Measurements from ENCODE around the gene SERPINA1.

Gene SERPINA1

GRCh38 chr14:94382716-94383596, 5.4 kb downstream of the SERPINA1 start:
- no peak for DNase-seq (ENCODE audit: low read depth in 2 of 2)

DNA sequence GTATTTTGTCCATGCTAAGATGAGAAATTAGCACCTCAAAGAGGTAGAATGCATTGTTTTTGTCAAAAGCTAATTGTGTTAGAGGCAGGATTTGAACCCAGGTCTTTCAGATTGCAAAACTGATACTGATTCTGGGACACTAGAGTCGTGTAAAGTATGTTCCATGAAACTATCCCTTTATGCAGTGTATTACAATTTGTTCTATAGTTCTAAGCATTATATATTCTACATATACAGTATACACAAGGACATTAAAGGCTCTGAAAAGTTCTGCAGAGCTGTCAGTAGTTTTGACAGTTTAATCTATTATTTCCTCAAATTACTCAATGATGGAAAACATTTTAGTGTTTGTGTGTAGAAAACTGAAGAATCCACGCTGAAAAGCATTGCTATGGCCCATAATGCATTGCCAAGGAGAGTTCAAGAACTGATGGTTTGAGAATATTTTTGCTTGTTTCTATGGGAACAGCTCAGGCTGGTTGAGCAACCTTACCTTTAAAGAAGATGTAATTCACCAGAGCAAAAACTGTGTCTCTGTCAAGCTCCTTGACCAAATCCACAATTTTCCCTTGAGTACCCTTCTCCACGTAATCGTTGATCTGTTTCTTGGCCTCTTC, 6.2 kb downstream of the SERPINA1 start:
- DNase-seq (ENCODE audit: low read depth in 2 of 2) = no peak

GRCh38 chr14:94381149-94382030, 7.0 kb downstream of the SERPINA1 start:
- DNase-seq (ENCODE audit: low read depth in 2 of 2) = no peak

DNA sequence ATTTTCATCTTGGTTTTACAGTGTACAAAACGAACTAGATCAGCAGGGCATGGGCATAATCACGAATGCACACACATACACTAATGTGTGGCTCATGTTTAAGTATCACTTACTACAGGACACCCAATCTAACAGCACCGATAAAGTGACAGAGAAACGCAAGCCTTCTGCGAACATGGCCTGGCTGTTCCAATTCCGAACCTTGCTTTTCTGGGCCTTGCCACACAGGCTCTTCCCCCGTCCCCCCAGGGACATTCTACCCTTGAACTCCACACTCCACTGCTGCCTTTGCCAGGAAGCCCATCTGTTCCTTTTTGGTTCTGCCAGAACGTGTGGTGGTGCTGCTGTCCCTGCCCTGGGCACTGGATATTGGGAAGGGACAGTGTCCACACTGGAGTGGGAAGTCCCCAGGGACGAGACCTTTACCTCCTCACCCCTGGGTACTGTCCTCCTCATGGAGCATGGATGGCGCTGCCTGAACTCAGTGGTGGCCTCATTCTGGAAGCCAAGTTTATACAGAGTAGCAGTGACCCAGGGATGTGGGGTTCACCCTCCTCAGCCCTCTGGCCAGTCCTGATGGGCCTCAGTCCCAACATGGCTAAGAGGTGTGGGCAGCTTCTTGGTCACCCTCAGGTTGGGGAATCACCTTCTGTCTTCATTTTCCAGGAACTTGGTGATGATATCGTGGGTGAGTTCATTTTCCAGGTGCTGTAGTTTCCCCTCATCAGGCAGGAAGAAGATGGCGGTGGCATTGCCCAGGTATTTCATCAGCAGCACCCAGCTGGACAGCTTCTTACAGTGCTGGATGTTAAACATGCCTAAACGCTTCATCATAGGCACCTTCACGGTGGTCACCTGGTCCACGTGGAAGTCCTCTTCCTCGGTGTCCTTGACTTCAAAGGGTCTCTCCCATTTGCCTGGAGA, 7.9 kb downstream of the SERPINA1 start:
- DNase-seq (ENCODE audit: low read depth in 2 of 2) = no peak

GRCh38 chr14:94379291-94380224, 8.8 kb downstream of the SERPINA1 start:
- DNase-seq (ENCODE audit: low read depth in 2 of 2) = no peak

DNA sequence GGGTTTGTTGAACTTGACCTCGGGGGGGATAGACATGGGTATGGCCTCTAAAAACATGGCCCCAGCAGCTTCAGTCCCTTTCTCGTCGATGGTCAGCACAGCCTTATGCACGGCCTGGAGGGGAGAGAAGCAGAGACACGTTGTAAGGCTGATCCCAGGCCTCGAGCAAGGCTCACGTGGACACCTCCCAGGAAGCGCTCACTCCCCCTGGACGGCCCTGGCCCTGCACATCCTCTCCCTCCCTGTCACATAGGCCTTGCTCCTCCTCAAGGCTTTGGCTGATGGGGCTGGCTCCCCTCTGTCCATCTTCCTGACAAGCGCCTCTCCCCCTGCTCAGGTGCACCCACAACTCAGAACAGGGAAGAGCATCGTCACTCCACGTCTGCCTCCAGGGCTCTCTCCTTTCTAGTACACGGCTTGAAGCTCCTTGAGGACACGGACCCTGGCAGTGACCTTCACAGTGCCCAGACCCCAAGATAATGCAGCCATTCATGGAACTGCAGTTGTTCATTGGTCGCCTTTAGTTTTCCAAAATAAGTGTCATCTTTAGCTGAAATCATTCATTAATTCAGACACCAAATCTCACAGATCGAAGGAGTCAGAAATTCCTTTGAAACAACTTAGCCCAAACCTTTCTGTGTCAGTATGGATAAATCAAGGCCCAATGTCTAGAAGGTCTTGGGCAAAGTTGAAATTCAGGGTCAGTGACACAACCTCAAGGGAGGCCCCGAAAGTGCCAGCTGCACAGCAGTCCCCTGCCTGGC, 9.7 kb downstream of the SERPINA1 start:
- no peak for DNase-seq (ENCODE audit: low read depth in 2 of 2)

DNA sequence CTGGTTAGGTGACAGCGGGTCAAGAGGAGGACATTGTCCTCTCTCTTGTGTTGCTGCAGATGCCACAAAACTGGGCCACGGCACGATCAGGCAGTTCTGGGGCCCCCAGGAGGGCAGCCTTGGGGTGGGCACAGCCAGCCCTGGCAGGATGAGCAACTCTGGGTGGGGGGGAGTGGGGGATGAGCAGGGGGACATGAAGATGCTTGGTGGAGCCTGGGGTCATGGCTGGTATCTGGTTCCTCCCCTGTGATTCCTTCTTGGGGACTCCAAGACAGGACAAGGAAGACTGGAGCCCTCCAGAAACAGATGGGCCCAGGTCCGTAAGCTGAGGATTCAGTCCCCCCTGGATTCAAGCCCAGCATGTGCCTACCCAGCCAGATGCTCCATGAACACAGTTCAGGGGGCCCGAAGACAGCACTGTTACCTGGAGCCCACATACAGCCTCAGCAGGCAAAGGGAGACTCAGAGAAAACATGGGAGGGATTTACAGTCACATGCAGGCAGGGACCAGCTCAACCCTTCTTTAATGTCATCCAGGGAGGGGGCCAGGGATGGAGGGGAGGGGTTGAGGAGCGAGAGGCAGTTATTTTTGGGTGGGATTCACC, 10.4 kb downstream of the SERPINA1 start:
- DNase-seq (ENCODE audit: low read depth in 2 of 2) = no peak

GRCh38 chr14:94376976-94377865, 11.2 kb downstream of the SERPINA1 start:
- no peak for DNase-seq (ENCODE audit: low read depth in 2 of 2)

DNA sequence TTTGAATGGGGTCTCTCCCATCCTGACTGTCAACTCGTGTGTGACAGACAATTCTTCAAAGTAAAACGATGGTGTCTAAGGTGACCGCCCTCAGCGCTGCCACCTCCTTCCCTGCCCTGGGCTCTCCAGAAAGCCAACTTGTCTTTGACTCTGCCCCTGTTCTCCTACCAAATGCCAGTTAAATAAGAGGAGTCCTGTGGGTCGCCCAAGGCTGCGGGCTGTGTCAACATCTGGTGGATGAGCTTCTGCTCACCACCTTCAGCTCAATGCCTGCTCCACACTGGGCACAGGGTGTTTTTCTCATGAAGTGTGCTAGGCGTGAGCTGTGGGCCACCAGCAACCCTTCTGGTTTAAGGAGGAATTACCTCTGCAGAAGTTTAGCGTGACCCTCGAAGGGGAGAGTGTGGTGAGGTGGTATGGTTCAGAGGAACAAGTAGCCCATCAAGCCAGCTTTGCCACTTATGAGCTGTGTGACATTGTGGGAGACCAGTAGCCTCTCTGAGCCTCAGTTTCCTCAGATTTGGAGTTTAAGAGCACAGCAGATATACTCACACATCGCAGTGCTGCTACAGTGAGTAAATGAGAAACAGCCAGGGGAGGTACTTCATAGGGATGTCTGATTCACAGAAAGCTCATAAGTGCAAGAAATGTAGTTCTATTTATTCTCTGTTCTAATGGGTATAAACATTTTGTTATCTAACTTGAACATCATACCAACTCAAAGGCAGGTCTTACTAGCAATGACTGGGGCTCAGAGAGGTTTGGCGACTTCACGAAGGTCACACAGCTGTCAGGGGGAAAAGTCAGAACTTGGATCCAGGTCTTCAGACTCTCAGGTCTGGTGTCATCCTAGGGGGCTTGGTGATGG, 12.1 kb downstream of the SERPINA1 start:
- DNase-seq (ENCODE audit: low read depth in 2 of 2) = no peak

DNA sequence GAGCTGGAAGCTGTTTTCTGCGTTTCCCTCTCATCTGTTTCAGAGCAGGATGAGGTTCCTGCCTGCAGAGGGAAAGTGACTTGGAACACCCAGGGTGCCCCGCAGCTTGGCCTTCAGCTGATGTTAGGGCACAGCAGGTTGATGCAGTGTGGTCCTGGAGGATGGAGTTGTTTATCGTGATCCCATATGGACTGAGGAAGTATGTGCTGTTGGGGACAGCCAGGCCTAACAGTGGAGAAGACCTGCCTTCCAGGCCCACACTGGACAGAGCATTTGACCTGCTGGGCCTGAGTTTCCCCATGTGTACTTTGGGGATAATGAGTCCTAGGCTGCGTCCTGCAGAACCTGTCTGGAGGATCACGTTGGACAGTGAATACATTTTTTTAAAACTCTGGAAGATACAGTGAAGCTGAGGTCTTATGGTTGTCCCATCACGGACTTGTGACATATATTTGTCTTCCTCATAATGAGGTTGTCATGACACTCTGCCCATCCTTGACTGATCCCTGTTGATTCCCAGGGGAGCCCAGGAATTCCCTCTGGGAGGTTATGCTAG, 12.8 kb downstream of the SERPINA1 start:
- no peak for DNase-seq (ENCODE audit: low read depth in 2 of 2)

GRCh38 chr14:94374749-94375260, 13.6 kb downstream of the SERPINA1 start:
- DNase-seq (ENCODE audit: low read depth in 2 of 2) = no peak

GRCh38 chr14:94374116-94374515, 14.3 kb downstream of the SERPINA1 start:
- DNase-seq (ENCODE audit: low read depth in 2 of 2) = no peak

DNA sequence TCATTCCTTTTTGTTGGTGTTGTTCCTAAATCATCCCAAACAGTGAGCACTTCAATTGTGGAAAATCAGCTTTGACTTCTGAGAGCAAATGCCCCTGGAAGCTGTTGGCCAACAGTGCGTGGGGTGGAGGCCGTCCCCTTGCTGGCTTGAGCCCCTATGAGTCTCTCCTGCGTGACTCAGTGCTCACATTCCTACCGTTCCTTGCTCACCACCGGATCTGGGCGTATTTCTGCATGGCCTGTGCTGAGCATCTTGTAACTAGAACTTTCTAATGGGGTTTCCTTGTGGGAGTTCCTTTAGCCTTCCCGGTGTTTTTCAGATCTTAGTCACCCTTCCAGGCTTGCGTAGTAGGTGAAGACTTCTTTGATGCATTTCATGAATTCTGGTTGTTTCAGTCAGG, 14.7 kb downstream of the SERPINA1 start:
- no peak for DNase-seq (ENCODE audit: low read depth in 2 of 2)

- no peak for DNase-seq (ENCODE audit: low read depth in 2 of 2)
Measured at GRCh38 chr14:94372021-94372605, 16.3 kb downstream of the SERPINA1 start.

DNA sequence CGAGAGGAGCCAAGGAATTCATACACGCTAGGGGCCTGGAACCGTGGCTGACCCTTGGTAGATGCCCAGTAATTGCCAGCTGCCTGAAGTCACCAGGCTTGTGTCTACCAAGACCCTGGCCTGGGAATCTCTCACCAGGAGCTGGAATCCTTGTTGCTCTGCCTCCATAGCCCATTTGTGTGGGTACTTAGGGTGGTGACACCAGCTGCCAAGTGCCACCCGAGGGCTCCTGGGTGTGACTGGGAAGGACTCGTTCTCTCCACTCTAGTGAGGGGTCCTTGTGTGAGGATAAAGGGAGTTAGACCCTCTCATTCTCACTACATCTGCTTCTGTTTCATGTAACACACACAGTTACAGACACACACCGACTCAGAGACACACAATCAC, 17.9 kb downstream of the SERPINA1 start:
- no peak for DNase-seq (ENCODE audit: low read depth in 2 of 2)
